DMS53 treated with DMSO at 0.1 percent for 48 hours (cell line): ENCODE data around the gene HS6ST1.
A peak's percentile ranks its signal among the peaks of the same experiment; 100 is the strongest.

ENCODE experiments used
- DNase-seq: peaks from one replicate; lab custom pipeline; 2025; ENCODE audit not compliant: unreplicated experiment; lab: John Stamatoyannopoulos, UW

HS6ST1 gene

GRCh38 chr2:128311216-128311754 lies 7.4 kb downstream of the HS6ST1 start:
- peak; percentile 6 for DNase-seq

DNA sequence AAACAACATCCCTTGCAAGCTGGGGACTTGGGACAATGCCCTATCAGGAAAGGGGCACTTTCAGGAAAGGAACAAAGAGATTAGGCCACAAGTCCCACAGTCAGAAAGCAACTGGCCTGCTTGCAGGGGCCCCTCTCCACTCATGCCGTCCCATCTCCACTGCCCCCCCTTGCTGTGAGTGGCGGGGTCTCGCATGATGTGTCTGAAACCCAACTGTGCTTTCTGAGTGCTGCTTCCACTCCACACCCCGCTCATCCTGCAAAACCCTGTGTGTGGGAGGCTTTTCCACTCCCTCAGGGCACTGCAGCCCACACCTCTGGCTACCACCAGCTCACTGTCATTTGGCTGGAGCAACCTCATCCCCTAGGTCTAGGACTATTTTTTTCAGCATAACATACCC lies 7.9 kb downstream of the HS6ST1 start:
- no peak for DNase-seq

GRCh38 chr2:128310094-128310716 lies 8.5 kb downstream of the HS6ST1 start:
- DNase-seq = no peak

GRCh38 chr2:128309280-128310093 lies 9.2 kb downstream of the HS6ST1 start:
- DNase-seq = peak; percentile 68

GRCh38 chr2:128308889-128309279 lies 9.8 kb downstream of the HS6ST1 start:
- DNase-seq = no peak

DNA sequence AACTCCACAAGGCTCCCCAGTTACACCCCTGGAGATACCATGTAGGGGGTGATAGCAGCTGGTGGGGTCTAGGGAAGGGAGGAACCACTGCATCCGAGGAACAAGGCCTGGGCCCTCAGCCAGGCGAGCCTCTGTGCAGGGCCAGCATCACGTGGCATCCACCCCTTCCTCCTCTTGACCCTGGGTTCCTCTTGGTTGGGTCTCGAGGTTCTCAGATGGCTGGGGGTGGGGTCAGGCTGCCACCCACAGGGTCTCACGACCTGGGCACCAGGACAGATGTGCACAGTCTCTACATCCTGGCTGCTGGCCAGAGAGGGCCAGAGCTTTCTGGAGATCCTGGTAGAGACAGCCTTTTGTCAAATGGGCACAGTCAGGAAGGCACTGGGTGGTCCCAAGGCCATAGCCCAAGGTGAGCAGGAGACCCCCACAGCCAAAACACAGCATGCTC lies 10.4 kb downstream of the HS6ST1 start:
- DNase-seq = no peak

- DNase-seq = no peak
These were observed 11.1 kb downstream of the HS6ST1 start for GRCh38 chr2:128307595-128307994.

GRCh38 chr2:128306931-128307460 lies 11.7 kb downstream of the HS6ST1 start:
- DNase-seq = no peak

DNA sequence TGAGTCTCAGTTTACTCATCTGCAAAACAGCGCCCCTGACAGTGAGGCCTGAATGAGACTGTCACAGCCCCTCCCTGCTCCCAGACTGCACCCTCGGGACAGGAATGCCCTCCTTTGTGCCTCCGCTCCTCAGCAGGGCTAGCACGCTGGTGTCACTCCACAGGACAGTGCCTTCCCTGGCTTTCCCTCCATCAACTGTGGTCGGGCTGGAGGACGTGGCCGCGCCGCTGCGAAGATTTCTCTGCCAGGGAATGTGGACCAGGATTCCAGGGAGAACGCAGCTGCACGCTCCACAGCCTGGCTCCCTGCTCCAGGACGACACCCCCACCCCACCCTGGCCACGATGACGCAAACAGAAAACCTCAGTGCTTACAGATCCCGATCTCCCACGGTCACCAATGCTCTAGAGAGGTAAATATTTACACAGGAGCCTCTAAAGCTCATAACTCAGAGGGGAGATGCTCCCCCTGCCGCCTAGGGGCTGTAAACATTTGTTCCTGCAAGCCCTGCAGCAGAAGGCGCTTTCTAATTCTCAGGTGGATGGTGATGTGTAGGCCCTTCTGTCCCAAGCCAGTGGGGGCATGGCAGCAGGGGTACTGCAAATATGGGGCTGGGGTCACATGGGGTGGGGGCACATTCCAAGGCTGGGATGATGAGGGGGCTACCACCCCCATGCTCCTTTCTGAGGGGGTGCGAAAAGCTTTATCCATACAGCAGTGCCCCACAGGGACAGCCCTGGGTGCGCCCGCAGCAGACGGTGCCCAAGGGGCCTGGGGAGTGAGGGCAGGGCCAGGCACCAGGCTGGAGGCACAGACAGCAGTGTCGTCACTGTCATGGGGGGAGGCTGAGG lies 12.4 kb downstream of the HS6ST1 start:
- peak; percentile 70 for DNase-seq

GRCh38 chr2:128305555-128306080 lies 13.1 kb downstream of the HS6ST1 start:
- peak; percentile 73 for DNase-seq

DNA sequence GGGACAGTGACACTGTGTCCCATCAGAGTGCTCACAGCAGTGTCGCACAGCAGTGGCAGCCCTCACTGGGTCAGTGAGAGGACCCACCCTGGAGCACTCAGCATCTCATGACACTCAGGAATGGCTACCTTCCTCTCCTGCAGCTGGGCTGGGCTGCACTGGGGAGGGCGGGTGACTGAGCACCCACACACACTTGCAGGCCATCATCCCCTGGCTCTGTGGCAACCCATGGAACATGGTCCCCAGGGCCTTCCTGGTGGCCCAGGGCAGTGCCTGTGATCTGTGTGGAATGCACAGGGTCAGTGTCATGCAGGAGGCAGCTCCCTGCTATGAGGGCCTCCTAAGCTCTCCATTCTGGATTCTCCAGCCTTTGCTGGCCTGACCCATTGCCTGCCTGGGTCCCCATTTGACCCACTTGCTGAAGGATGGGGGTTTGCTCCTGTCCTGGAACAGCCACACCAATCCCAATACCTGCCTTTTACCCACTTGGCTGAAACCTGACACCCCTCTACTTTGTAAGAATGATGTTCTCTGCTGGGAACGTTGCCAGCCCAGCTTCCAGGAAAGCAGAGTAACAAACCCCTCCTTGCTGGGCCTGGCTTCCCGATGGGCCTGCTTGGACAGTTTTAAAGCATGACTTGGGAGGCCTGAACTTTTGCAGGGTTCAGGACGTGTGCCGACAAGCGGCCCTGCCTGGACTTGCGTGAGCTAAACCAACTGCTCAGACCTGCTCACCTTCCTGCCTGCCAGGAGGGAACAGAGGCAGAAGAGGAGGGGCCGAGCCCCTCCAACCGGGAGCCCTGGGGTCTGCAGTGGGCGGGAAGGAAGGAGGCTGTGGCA lies 13.7 kb downstream of the HS6ST1 start:
- DNase-seq = peak; percentile 4

GRCh38 chr2:128304330-128304714 lies 14.3 kb downstream of the HS6ST1 start:
- no peak for DNase-seq

DNA sequence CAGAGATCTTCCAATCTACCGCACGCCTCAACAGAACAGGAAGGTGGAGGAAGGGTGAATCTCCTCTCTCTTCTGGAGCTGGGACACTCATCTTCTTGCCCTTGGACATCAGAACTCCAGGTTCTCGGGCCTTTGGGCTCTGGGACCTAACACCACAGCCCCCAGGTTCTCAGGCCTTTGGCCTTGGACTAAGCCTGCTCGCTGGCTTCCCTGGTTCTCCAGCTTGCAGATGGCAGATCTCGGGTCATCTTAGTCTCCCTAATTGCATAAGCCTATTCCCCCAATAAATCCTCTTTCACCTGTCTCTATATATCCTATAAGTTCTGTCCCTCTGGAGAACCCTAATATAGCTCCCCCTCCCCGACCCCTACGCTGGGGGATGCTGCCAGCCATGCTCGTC lies 14.8 kb downstream of the HS6ST1 start:
- no peak for DNase-seq

DNA sequence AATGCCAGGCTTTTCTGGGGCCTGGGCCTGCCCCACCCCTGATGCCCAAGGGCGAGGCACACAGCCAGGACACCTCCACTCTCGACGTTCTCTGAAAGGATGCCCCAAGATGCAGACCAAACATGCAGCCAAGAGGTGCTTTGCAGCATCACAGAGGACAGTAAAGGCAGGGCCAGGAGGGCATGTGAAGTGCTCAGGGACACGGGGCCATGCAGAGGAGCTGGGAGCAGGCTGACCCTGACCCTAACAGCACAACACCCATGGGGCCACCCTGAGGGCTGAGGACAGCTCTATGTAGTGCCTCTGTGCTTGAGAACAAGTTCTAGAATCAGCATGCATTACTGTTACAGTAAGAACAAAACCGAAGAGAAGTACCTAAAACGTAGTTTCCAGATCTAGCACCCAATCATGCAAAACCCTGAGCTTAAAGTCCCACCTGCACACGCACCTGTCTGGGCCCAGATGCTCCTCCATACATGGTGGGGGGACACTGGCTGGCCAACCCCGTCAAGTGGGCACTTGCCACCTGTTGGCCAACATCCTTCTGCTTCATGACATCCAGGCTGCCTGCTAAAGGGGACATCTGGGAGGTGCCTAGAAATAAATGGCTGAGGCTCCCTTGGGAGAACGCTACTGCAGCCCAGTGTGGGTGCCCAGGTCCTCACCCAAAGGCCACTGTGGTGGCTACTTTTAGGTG lies 15.4 kb downstream of the HS6ST1 start:
- DNase-seq = no peak

- DNase-seq = no peak
These were observed 16.0 kb downstream of the HS6ST1 start for GRCh38 chr2:128302744-128303067.

DNA sequence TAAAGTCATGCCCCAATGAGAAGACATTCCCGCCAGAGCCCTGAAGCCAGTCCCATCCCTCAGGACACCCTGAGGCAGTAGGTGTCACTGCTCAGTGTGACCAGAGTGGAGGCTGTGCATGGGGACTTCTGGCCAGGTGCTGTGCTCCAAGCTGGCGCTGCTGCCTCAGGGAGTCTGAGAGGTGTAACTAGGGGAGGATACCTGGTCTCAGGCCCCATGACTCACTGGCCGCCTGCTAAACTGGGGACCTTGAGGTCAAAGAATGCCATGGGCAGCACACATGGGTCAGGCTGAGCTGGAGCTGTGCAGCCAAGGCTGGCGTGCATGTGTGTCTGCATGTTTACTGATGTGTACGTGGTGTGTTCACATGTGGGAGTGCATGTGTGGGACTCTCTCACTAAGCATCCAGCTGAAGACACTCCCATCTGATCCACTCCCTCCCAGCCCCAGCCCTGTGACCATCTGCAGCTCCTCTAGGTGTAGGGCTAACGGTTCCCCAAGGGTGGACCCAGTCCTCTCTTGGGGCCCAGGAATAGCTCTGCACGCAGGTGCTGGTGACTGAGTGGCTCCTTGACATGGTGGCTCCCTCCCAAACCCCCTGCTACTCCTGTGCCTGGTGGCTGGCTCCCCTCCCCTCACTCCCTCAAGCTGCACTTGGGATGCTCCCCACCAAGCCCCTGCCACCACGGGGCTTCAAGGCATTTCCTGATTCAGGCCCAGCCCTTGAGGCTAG lies 16.5 kb downstream of the HS6ST1 start:
- no peak for DNase-seq

GRCh38 chr2:128301501-128301966 lies 17.1 kb downstream of the HS6ST1 start:
- DNase-seq = no peak

DNA sequence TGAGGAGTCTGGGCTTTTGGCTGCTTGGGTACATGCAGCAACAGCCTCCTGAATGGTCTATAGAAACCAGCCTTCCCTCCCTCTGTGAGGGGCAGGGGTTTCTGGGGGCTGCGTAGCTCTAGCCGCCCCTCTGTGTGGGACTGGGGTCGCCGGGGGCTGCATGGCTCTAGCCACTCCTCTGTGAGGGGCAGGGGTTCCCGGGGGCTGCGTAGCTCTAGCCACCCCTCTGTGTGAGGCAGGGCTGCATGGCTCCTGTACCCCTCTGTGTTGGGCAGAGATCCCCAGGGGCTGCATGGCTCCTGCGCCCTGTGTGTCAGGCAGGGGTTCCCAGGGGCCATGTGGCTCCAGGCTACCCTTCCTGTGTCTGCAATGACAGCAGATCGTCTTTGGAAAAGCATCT lies 17.6 kb downstream of the HS6ST1 start:
- DNase-seq = no peak
